ENCODE data around the gene RNF187.

RNF187 gene

DNA sequence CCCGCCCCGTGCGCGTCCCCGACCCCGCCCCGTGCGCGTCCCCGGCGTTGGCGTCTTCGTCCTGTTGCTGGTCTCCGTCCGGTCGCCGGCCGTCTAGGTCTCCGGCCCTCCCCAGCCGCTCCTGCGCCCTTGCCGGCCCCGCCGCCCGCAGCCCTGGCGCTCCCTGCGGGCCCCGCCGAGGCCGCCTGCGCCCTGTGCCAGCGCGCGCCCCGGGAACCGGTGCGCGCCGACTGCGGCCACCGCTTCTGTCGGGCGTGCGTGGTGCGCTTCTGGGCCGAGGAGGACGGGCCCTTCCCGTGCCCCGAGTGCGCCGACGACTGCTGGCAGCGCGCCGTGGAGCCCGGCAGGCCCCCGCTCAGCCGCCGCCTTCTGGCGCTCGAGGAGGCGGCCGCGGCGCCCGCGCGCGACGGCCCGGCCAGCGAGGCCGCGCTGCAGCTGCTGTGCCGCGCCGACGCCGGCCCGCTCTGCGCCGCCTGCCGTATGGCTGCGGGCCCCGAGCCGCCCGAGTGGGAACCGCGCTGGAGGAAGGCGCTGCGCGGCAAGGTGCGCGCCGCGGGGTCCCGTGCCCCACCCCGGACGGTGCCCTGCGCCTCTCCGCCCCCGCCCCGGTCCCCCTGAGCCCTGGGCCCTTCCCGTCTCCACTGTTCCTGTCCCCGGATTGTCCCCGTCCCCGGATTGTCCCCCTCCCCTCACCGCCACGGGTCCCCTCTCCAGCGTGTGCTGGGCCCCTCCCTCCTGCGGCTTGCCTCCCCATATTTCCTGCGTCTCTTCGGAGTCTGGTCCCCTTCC lies at the start of gene RNF187:
RNF187 (plus strand) TSS at position 47 of the 789 bp plus-strand sequence.
- no peak for DNase-seq (ENCODE audit: low read depth)

DNA sequence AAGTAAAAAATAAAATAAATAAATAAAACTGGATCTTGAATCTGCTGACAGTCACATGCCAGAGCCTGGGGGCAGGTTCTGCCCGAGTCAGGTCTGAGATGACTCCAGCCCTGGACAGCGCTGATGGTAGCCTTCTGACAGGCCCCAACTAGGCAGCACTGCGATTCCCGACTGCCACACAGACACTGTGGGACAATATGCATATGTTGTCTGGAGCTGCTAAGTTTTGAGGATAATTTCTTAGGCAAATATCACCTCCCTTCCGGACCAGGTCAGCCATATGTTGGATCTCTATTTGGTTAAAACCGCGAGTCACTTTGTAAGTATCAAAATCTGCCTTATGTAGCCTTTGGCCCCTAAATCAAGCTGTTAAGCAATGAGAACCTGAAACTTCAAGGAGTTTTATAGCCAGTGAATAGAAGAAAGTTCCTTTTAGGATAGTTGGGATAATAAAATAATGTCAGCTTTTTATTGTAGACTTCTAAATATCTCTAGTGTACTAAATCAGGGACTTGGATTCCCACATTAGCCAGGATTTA lies 49.7 kb upstream of the RNF187 start:
- no peak for DNase-seq (ENCODE audit: low read depth)

DNA sequence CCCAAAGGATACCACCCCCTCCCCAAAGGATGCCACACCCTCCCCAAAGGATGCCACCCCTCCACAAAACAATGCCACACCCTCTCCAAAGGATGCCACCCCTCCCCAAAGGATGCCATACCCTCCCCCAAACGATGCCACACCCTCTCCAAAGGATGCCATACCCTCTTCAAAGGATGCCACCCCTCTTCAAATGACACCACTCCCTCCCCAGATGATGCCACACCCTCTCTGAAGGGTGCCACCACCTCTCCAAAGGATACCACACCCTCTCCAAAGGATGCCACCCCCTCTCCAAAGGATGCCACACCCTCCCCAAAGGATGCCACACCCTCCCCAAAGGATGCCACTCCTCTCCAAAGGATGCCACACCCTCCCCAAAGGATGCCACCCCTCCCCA lies 48.9 kb upstream of the RNF187 start:
- no peak for DNase-seq (ENCODE audit: low read depth)

DNA sequence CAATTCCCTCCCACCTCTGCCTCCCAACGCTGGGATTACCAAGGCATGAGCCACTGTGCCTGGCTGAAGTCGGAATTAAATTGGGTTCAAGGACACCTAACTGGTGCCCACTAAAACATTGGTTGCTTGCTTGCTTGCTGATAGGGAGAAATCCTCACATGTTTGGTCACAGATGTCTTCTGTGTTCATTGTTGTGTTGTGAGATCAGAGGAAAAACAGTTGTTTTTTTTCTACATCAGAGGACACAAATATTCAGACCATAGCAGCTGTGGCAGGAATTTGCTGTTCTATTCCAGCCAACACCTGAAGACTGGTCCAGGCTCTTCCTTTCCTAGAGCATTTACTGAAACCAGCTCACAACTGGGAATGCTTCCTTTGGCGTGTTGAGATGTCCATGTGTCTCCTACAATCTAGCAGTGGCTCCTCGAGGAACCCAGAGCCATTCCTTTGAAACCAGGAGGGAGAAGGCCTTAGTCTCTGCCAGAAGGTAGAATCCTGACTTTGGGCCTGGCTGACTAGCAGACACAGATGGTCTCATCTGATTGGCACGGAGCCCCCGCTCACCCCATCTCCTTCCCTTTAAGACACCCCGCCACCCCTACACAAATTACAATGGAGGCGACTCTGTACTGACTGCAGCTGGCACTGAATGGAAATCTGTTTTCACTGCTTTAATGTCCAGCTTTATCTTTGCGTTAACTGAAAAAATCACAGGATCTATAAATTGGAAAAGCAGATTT lies 46.3 kb upstream of the RNF187 start:
- DNase-seq (ENCODE audit: low read depth) = no peak

DNA sequence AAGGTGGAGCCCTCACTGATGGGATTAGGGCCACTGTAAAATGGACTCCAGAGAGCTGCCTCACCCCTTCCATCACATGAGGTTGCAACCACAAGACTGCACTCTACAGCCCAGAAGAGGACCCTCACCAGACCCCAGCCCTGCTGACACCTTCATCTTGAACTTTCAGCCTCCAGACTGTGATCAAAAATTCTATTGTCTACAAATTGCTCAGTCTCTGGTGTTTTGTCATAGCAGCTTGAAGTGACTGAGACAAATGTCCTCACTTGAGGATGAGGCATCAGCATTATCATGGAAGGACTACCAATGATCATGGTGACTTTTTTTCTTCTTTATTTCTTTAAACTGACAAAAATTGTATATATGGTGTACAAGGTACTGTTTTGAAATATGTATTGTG lies 43.8 kb upstream of the RNF187 start:
- no peak for DNase-seq (ENCODE audit: low read depth)

DNA sequence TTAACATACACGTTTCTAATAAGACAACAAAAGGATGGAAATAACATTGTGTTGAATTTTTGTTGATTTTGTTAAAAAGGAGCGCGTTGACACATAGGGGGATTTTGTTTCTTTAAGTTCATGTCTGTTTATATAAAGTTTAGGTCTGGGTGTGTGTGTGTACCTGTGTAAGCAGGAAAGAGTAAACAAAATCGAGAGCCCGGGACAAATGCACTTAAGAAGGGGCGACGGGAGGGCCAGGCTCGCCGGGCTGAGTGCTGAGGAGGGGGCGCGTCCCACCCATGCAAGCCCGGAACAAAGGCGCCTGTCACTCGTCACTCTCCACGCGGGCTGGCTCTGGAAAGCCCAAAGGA lies 41.7 kb upstream of the RNF187 start:
- no peak for DNase-seq (ENCODE audit: low read depth)

DNA sequence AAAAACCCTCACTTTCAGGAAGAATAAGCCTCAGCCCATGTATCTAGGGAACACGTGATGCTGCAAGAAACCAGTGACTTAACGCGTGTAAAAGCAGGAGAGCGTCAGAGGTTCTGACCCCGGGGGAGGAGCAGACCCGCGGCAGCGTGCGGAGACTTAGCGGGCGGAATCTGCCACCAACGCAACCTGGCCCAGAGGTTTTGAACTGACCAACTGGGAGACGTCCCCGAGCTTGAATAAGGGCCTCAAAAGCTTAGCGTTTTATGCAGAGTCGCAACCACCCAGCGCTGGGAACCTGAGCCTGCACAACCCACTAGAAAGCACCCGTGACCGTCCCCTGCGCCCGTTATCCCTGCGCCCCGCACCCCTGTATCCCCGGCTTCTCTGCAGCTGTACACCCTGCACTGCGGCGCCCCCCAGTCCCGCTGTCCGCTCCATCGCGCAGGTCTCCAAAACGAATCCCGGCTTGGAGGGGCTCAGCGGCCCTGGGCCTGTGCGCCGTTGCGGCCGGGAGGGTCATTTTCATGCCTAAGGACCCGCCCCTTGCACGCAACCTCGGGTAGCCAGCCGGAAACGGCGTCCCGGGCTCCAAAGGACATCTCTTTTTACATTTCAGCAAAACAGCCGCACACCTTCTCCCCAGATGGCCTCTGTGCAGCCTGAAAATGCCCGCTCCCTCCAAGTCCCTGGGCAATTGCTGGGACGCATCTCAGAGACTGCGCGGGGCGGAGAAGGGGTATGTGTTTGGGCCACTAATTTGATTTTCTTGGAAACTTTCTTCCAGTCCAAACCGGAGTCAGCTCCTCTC lies 41.1 kb upstream of the RNF187 start:
- DNase-seq (ENCODE audit: low read depth) = no peak

DNA sequence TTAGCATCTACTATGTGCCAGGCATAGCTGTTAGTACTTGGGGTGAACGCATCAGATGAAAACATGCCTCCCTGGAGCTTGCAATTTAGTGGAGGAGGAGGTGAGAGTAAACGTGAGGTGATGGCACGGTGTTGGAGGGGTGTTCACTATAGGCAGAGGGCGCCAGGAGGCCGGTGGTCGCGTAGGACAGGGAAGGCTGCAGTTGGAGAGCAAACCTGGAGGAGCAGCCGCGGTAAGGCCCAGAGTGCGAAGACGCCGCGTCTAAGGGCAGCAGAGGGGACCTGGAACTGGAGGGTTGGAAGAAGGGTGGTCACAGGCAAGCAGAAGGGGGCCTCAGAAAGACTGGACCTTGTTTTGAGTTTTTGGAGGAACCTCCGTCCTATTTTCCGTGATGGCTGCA lies 40.3 kb upstream of the RNF187 start:
- DNase-seq (ENCODE audit: low read depth) = no peak

DNA sequence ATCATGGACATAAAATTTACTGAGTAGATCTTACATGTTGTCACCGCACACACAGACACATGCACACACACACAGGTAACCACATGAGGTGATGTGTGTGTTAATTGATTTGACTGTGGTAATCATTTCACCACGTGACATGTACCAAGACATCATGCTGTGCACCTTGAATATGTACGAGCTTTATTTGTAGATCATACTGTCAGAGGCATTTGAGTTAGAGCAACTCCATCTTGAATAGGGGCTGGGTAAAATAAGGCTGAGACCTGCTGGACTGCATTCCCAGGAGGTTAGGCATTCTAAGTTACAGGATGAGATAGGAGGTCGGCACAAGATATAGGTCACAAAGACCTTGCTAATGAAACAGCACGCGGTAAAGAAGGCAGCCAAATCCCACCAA lies 38.8 kb upstream of the RNF187 start:
- no peak for DNase-seq (ENCODE audit: low read depth)

DNA sequence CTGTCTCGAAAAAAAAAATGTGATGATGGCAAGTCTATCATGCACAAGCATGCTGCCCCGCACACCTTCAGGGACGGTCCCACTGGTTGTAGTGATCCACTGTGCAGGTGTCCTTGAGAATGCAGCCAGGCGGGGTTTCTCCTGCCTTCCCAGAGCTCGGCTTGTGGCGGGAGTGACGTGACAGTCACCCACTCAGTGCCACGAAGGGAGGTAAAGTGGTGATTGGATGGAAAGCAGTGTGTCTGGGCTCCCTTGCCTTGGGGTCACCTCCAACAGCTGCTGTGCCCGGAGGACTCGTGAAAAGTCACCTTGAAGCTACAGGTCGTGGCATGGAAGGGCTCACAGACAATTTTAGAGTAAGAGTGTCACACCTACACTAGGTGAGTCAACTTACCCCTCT lies 37.0 kb upstream of the RNF187 start:
- no peak for DNase-seq (ENCODE audit: low read depth)

DNA sequence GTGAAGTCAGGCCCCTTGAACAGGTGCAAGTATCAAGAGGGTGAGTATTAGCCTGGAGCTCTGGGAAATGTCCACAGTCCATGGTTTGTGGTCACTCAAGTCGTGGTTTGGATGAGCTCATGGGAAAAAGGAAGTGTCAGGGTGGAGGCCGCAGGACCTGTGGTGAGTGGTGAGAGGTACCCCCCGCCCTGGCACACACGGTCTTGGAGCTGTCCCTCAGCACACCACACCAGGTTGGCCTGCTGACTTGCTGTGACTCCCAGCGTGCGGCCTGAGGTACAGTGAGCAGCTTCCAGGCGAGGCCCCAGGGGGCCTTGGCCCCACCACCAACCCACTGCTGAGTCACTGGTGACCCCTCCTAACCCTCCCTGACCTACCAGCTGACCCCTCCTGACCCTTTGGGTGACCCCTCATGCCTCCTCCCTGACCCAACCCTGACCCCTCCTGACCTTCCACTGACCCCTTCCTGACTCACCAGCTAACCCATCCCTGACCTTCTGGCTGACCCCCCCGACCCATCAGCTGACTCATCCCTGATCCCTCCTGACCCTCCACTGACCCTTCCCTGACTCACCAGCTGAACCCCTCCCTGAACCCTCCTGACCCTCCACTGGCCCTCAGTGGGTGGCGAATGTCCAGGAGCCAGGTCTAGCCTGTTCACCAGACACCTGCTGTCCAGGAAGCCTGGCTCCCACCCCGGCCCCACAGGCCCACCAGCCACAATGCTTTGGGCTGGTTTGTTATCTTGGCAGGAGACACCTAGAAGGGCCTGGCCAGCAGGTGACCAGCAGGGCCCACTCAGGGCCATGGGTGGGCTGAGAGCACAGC lies 34.8 kb upstream of the RNF187 start:
- no peak for DNase-seq (ENCODE audit: low read depth)

DNA sequence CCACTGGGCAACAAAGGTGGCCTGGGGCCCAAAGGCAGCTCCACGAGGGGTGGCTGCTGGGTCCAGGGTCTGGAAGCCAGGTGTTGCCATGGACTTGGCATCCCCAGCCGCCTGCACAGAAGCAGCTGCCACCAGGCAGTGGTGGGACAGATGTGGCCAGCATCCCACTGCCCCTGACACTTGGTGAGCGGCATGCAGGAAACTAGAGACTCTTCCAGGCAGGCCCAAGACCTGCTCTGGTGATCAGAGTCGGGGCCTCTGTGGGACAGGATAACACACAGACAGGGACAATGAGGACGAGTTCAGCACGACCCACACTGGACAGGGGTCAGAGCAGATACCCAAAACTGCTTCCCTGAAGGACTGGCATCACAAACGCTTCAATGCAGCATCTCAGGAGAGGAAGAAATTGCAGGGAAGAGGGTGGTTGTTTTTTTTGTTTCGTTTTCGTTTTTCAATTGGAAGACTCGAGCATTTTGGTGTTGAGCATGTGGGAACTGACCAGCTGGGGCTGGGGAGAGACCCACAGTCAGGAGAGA lies 34.1 kb upstream of the RNF187 start:
- DNase-seq (ENCODE audit: low read depth) = no peak

DNA sequence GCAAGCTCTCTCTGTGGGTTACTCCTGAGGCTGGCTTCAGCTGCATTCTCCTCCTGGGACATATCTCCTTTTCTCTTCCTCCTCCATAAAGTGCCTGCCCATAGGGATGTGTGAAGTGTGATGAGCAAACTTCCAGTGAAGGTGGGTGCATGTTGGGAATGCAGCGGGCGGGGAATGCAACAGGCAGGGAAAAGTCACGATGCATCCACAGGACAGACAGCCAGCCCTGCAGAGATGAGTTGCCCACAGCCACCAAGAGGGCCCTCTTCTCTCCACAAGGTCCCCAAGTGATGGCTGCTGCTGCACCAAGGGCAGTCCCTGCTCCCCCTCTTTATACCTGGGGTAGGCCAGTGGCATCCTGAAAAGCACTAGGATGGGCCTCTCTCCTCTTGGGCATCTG lies 33.6 kb upstream of the RNF187 start:
- no peak for DNase-seq (ENCODE audit: low read depth)

DNA sequence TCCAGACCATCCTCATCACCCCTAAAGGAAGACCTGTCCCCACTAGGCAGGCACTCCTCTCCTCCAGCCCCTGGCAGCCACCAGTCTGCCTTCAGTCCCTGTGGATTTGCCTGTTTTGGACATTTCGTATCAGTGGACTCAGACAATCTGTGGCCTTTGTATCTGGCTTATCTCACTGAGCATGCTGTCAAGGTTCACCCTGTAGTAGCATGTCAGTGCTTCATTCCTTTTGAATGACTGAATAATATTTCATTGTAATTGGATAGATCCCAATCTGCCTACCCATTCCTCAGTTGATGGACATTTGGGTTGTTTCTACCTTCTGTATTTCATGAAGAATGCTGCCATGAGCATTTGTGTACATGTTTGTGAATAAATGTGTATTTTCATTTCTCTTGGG lies 32.9 kb upstream of the RNF187 start:
- no peak for DNase-seq (ENCODE audit: low read depth)

DNA sequence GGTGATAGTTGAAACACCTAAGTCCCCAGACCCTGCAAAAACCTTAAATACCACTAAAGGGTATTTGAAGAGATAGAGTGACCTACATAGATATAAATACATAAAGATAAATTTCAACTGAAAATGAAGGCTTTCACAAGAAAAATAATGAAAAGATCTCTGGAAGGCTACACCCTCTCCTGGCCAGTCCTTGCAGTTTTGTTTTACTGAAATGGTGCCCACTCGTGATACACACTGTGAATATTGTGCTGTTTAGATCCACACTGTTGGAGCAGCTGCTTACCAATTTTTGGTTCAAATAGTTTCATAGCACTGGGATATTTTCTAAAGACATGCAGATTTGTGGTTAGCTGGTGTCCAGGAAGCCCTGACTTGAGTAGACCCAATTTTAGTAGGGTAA lies 31.5 kb upstream of the RNF187 start:
- DNase-seq (ENCODE audit: low read depth) = no peak

DNA sequence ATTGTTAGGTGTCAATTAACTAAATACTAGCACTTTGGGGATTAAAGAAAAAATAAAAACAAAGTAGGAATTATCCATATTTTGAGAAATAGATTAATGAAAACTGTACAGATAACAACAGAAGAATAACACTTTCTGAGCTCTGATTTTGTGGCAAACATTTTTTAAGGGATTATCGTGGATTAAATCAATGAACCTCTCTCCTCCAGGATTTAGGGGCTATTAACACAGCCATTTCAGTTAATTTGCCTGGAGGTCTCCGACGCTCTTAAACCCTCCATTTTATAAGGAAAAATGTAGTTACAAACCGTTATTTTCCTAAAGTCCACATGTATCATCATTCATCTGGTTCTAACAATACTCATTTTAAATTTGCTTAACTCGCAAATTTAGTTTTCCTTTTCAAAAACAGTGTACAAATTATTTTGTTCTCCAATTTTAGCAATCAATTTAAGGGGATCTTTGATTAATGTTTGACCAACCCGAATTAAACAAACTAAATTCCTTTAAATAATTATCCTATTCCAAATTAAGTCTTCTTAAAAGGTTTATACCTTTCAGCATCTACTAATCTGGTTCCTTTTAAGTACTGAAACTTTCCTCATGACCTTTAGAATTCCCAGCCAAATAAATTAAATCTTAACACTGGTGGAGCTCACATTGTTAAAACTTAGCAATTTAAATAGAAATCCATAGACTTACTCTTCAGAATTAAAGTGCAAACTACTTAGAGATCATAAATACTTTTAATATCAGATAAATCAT lies 30.7 kb upstream of the RNF187 start:
- DNase-seq (ENCODE audit: low read depth) = no peak

DNA sequence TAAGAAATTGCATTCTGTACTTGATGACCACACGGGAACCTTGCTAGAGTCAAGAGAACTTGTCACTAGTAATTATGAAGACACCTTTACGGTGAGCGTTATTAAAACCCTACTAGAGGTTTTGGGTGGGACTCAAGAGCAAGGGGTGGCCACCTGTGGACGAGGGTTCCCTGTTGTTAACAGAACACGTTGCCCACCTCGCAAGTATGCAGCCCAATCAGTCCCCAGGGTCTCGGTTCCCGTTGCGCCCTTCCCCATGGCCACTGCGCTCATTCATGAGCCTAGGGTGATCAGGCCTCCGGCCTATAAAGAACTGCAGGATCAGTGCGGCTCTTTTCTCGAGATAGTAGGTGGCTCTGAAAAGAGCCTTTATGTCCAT lies 30.2 kb upstream of the RNF187 start:
- DNase-seq (ENCODE audit: low read depth) = no peak

DNA sequence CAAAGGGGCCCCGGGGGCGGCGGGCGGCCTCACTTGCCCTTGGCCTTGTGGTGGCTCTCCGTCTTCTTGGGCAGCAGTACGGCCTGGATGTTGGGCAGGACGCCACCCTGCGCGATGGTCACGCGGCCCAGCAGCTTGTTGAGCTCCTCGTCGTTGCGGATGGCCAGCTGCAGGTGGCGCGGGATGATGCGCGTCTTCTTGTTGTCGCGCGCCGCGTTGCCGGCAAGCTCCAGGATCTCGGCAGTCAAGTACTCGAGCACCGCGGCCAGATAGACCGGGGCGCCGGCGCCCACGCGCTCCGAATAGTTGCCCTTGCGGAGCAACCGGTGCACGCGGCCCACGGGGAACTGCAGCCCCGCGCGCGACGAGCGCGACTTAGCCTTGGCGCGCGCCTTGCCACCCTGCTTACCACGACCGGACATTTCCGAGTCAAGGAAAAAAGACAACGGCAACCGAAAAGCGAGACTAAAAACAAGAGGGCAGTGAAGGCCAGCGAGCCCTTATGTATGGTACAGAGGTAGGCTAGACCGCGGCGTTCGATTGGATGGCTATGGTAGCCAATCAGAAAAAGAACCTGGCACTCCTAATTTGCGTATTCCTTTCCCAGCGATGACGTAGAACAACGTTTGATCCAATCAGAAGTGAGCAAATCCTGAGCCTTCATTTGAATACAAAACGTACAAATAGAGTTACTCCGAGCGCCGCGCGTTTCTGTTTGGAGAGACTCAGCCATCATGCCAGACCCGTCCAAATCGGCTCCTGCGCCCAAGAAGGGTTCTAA lies 29.6 kb upstream of the RNF187 start:
- DNase-seq (ENCODE audit: low read depth) = peak; percentile 98

DNA sequence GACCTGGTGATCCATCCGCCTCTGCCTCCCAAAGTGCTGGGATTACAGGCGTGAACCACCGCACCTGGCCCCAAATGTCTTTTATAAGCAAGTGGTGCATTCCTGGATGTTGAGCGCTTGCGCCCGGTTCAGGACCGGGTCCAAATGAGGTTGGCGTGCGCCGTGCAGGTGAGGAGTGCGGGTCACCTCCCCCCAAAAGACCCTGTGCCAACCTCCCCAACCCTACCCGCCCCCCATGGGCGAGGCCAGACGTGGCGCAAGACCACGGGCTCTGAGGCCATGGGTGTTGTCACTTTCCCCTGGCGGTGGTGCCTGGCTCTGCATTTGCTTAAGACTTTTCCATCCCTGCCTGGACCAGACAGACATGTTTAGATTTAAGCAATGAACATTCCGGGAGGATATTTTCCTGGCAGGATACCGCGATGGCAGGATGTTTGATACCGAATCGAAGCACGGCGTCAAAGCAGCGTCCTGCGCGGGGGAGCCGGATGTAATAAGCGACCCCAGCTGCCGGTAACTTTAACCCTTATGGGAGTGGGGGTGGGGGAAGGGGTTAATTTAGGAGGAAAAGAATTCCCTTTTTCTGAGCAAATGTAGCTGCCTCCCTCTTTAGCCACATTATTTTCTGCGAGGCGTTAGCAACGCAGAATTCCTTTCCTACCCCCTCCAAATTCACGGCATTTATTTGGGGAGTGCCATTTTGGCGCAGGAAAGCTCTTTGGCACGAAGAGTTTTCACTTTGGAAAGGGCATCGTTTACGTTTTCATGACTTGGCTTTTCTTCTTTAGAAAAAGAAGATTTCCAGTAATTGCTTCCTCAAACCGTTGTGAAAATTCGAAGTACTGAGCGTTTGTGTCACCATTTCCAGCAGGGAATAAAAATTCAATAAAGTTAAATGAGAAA lies 27.8 kb upstream of the RNF187 start:
- DNase-seq (ENCODE audit: low read depth) = peak; percentile 74

Measured in fibroblast of the conjunctiva (primary cell).